HG02610 (cell line): ENCODE measurements around the gene CT45A10.
"Not testable (repeated sequence)": the region's sequence is repeated elsewhere in the genome, so short reads cannot be mapped to it uniquely, and the experiment has no call there.

Source experiments
- ATAC-seq: cut with Tn5 transposase; IDR thresholded peaks from one replicate; pipeline ENCODE4 v1.9.1; 2021; ENCODE audit warnings: mild to moderate bottlenecking, moderate library complexity; ENCODE audit not compliant: unreplicated experiment

The CT45A10 gene, protein sequence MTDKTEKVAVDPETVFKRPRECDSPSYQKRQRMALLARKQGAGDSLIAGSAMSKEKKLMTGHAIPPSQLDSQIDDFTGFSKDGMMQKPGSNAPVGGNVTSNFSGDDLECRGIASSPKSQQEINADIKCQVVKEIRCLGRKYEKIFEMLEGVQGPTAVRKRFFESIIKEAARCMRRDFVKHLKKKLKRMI

DNA sequence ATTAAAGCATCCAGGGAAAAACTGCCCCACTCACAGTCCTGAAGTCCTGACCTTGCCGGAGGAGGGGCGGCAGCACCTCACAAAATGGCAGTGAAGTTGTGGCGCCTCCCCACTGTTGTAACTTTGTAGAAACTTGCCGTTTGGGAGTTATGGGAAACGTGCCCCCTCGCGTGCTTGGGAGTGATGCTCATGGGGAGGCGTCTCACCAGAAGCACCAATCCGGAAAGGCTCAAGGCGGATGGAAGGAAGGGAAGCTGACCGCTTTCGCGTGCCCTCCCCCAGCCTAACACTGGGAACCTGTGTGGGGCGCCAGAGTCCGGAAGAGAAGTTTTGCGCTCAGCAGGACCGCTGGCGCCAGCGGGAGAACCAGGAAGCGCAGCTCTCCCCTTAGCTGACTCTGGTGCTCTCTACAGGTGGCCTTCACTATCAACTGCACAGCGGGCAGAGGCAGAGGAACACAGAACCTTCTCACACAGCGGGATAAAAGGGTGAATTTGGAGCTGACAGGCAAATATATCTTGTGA is at the start of gene CT45A10, which contains the start of gene SAGE1:
Gene CT45A10 (minus strand): TSS at position 151 of the 524 bp plus-strand sequence. CDS start 8,100 bp downstream, outside the sequence.
Gene SAGE1 (plus strand): TSS at position 423 of the 524 bp plus-strand sequence. CDS start 2,527 bp downstream, outside the sequence.
- no peak for ATAC-seq

DNA sequence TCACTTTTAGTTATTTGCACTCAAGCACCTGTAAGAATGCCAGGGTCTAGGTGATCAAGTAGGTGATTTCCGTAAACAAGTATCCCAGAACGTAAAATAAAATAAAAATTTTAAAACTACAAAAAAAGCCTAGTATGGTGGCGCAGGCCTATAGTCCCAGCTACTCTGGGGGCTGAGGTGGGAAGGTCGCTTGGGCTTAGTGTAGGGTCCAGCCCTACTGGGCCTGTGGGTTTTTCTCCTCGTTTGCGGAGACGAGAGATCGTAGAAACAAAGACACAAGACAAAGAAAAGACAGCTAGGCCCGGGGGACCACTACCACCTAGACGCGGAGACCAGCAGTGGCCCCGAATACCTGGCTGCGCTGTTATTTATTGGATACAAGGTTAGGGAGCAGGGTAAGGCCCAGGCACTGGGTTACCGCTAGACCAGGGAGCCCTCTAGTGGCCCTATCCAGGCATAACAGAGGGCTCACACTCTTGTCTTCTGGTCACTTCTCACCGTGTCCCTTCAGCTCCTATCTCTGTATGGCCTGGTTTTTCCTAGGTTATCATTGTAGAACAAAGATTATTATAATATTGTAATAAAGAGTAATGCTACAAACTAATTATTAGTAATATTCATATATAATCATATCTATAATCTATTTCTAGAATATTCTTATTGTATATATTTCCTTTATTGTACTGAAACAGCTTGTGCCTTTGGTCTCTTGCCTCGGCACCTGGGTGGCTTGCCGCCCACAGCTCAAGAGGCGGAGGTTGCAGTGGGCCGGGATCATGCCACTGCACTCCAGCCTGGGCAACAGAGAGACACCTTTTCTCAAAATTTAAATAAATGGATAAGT is 38.6 kb upstream of the CT45A10 start:
- no peak for ATAC-seq

DNA sequence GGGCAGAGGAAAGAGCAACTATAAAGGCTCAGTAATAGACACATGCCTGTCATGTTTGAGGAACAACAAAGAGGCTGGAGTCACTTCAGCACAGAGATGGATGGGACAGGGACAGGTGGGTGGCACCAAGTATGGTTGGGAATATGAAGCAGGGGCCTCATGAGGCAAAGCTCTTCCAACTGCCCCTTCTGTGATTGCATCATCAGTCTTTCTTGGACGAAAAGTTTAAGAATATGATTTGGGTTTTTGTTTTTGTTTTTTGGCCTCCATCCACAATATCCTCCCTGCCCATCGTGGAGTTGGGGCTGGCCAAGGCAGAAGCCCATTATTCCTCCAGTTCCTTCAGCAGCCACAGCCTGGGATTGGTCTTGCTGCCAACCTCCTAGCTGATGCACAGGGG is 34.7 kb upstream of the CT45A10 start:
- ATAC-seq: no peak

DNA sequence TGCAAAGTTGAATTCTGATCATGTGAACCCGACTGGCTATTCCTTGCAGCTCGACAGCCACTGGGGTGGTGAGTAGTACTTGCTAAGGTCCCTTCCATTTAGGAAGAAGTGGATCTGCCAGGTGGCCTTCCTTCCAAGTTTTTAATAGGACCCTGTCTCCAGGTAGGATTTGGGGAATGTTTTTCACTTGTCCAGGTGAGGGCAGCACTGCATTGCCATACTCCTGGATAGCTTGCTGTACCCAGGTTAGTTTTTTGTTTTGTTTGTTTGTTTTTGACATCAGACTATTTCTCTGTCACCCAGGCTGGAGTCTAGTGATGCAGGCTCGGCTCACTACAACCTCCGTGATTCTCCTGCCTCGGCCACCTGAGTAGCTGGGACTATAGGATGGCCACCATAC is 30.1 kb upstream of the CT45A10 start:
- no peak for ATAC-seq

DNA sequence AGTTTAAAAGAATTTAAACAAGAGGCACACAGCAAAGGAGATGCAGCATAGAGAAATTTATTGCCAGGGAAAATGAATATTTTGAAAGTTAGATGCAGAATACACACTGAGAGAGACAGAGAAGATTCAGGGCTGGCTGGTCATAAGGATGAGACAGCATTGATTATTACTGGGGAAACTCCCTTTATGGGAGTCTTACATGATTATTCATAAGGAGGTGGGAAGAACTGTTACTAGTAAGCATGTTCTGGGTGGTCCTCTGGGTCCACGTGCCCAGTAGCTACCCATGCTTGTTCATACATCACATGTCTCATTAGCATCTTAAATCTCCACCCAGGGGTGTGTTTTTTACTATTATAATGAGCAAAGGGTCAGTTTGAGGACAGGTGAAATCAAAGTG is 27.3 kb upstream of the CT45A10 start:
- ATAC-seq: not testable (repeated sequence)

DNA sequence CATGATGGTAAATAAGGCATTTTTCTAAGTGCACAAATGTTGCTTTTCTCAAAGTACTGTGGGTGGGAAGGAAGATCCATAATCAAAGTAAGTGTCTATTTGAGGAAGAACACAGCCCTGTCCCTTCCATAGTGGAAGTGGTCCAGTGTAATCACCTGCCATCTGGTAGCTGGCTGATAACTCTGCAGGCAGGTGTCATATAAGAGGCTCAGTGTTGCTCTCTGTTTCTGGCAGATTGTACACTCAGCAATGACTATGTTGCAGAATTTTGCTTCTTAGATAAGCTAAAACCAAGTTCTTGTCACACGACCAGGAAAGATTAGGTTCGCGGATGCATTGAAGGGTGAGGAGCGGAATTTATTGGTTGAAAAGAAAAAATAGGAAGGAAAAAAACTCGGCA is 21.2 kb upstream of the CT45A10 start:
- ATAC-seq: no peak

DNA sequence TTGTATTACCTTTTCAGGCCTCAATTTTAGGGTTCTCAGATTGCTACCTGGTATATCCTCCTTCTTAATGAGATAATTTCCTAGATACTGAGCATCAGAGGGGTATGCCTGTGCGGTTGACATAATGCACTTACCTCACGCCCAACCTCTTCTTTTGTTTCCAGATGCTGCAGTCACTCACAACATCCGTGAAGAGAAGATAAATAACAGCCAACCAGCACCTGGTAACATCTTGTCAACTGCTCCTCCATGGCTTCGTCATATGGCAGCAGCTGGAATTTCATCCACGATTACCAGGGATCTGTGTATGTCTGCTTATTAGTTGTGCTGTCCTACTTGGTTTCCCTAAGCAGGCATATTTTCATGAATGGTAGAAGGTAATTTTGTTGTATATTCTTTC is 17.0 kb upstream of the CT45A10 start:
- ATAC-seq: no peak

DNA sequence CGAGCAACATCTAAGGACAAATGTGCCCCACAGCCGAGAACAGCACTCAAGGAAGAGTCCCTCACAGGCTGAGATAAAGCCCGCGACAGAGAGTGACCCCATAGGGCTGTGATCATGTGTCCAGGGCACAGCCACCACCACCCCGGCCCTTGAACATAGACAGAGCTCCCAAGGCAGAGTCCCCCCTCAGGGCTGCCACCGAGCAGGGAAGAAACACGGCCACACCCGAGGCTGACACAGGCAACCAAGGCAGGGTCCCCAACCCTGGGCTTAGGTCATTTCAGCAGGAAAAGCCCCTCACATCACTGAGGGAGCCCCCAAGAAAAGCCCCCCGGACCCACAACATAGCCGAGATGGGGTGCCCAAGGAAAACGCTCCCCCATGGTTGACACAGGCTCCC is 463 bp downstream of the CT45A10 start:
- no peak for ATAC-seq

DNA sequence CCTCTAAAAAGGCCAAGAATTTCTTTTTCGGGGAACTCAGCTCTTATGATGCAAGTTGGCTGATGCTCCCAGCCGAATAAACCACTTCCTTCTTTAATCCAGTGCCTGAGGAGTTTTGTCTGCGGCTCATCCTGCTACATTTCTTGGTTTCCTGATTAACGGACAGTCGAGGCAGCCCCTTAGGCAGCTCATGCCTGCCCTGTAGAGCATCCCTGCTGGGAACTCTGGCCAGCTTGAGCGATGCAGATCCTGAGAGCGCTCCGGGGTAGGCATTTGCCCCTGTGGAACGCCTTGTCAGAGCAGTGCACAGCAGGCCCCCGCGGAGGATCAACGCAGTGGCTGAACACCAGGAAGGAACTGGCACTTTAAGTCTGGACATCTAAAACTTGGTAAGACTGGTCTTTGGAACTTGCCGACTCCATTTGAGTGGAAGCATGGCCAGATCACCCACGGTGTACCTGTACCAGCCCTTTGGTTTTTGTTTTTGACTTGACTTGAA is 3.1 kb downstream of the CT45A10 start:
- ATAC-seq: no peak

DNA sequence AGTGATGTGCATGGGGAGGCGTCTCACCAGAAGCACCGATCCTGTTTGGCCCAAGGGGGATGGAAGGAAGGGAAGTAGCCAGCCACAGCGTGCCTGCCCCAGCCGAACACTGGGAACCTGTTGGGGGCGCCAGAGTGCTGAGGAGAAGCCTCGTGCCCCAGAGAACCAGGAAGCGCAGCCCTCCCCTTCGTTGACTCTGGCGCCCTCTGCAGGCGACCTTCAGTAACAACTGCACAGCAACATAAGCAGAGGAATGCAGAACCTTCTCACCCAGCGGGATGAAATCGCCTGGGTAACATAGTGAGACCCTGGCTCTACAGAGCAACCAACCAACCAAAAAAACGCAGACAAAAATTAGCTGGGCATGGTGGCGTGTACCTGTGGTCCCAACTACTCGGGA is 4.3 kb downstream of the CT45A10 start:
- ATAC-seq: not testable (repeated sequence)

DNA sequence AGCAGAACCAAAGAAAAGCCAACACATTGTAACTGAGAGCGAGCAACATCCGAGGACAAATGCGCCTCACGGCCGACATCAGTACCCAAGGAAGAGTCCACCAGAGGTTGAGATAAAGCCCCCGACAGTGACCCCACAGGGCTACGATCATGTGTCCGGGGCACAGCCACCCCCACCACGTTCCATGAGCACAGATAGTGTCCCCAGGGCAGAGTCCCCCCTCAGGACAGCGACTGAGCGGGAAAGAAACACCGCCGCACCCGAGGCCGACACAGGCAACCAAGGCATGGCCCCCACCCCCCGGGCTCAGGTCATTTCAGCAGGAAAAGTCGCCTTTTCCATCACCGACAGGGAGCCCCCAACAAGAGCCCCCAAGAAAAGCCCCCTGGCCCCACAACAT is 5.0 kb downstream of the CT45A10 start:
- not testable (repeated sequence) for ATAC-seq

DNA sequence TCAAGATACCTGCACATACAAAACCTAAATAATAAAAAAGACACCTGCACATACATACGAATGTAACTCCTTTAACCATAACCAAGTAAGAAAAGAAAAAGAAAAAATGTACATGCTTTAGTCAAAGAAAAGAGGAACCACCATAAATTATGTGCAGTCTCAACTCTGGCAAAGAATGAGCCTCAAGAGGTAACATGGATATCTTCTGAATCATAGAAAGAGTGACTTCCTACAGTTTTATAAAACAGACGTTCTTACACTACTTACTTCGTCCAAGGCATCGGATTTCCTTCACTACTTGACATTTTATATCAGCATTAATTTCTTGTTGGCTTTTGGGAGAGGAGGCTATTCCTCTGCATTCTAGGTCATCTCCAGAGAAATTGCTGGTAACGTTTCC is 10.5 kb downstream of the CT45A10 start:
- not testable (repeated sequence) for ATAC-seq

DNA sequence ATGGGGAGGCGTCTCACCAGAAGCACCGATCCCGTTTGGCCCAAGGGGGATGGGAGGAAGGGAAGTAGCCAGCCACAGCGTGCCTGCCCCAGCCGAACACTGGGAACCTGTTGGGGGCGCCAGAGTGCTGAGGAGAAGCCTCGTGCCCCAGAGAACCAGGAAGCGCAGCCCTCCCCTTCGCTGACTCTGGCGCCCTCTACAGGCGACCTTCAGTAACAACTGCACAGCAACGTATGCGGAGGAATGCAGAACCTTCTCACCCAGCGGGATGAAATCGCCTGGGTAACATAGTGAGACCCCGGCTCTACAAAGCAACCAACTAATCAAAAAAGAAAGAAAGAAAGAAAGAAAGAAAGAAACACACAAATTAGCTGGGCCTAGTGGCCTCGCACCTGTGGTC is 21.5 kb downstream of the CT45A10 start, which contains the start of gene CT45A9:
Gene CT45A9 (minus strand): TSS at position 101 of the 400 bp plus-strand sequence. CDS start 3,751 bp downstream, outside the sequence.
- ATAC-seq: not testable (repeated sequence)

DNA sequence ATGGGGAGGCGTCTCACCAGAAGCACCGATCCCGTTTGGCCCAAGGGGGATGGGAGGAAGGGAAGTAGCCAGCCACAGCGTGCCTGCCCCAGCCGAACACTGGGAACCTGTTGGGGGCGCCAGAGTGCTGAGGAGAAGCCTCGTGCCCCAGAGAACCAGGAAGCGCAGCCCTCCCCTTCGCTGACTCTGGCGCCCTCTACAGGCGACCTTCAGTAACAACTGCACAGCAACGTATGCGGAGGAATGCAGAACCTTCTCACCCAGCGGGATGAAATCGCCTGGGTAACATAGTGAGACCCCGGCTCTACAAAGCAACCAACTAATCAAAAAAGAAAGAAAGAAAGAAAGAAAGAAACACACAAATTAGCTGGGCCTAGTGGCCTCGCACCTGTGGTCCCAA is 38.8 kb downstream of the CT45A10 start, which contains the start of gene CT45A8:
Gene CT45A8 (minus strand): TSS at position 101 of the 400 bp plus-strand sequence. CDS start 3,755 bp downstream, outside the sequence.
- not testable (repeated sequence) for ATAC-seq

DNA sequence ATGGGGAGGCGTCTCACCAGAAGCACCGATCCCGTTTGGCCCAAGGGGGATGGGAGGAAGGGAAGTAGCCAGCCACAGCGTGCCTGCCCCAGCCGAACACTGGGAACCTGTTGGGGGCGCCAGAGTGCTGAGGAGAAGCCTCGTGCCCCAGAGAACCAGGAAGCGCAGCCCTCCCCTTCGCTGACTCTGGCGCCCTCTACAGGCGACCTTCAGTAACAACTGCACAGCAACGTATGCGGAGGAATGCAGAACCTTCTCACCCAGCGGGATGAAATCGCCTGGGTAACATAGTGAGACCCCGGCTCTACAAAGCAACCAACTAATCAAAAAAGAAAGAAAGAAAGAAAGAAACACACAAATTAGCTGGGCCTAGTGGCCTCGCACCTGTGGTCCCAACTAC is 56.1 kb downstream of the CT45A10 start, which contains the start of gene CT45A7:
Gene CT45A7 (minus strand): TSS at position 101 of the 400 bp plus-strand sequence. CDS start 3,747 bp downstream, outside the sequence.
- ATAC-seq: not testable (repeated sequence)
